Mesendoderm (in vitro differentiated cells): ENCODE data around the gene SRC.

Source experiments
- DNase-seq: peaks from one replicate; pipeline ENCODE4 v3.0.0; 2013
- H2AK5ac ChIP-seq: 2 replicates; pipeline ENCODE4 v1.6.1; 2013; ENCODE audit warnings: low read length, inconsistent platforms
- H2BK120ac ChIP-seq: 2 replicates; pipeline ENCODE4 v1.6.1; 2013; ENCODE audit warnings: low read depth, mild to moderate bottlenecking, low read length, moderate library complexity, mixed read lengths
- H2BK15ac ChIP-seq: replicated peaks from 2 replicates; pipeline ENCODE4 v1.6.1; 2013; ENCODE audit warnings: low read depth, mild to moderate bottlenecking, moderate library complexity
- H2BK5ac ChIP-seq: 2 replicates; pipeline ENCODE4 v1.6.1; 2013; ENCODE audit warnings: low read length, inconsistent platforms
- H3K18ac ChIP-seq: 2 replicates; pipeline ENCODE4 v1.6.1; 2013; ENCODE audit warnings: mild to moderate bottlenecking, low read length, mixed read lengths
- H3K23ac ChIP-seq: one replicate; pipeline ENCODE4 v1.6.1; 2013; ENCODE audit warnings: low read length
- H3K27ac ChIP-seq: 2 replicates; pipeline ENCODE4 v1.5.1; 2013; ENCODE audit warnings: low read depth, mild to moderate bottlenecking, inconsistent platforms, low read length, moderate library complexity
- H3K27me3 ChIP-seq: 2 replicates; pipeline ENCODE4 v1.6.1; 2013; ENCODE audit warnings: low read length, control low read depth, mild to moderate bottlenecking, inconsistent platforms; ENCODE audit not compliant: insufficient read depth, poor library complexity
- H3K36me3 ChIP-seq: 2 replicates; pipeline ENCODE4 v1.6.1; 2013; ENCODE audit warnings: low read length, inconsistent platforms; ENCODE audit not compliant: control insufficient read depth, insufficient read depth
- H3K4ac ChIP-seq: one replicate; pipeline ENCODE4 v1.6.1; 2013; ENCODE audit warnings: low read depth, mild to moderate bottlenecking, low read length, moderate library complexity
- H3K4me1 ChIP-seq: 2 replicates; pipeline ENCODE4 v1.6.1; 2013; ENCODE audit warnings: low read depth, low read length, inconsistent platforms; ENCODE audit not compliant: control insufficient read depth
- H3K4me2 ChIP-seq: 2 replicates; pipeline ENCODE4 v1.6.1; 2013; ENCODE audit warnings: low read length
- H3K4me3 ChIP-seq: 2 replicates; pipeline ENCODE4 v1.5.1; 2013; ENCODE audit warnings: mild to moderate bottlenecking, low read length
- H3K56ac ChIP-seq: one replicate; pipeline ENCODE4 v1.6.1; 2013; ENCODE audit warnings: low read length
- H3K79me1 ChIP-seq: 2 replicates; pipeline ENCODE4 v1.6.1; 2013; ENCODE audit warnings: low read length, inconsistent platforms
- H3K79me2 ChIP-seq: 2 replicates; pipeline ENCODE4 v1.6.1; 2013; ENCODE audit warnings: mild to moderate bottlenecking, low read length; ENCODE audit not compliant: control insufficient read depth, insufficient read depth
- H3K9ac ChIP-seq: 2 replicates; pipeline ENCODE4 v1.6.1; 2013; ENCODE audit warnings: low read length, inconsistent platforms
- H4K5ac ChIP-seq: one replicate; pipeline ENCODE4 v1.6.1; 2013; ENCODE audit warnings: low read length
- H4K8ac ChIP-seq: one replicate; pipeline ENCODE4 v1.6.1; 2013; ENCODE audit warnings: low read depth, mild to moderate bottlenecking, control low read depth, low read length, moderate library complexity
- WGBS: extraction: QIAGEN DNeasy Blood & Tissue Kit; methylation state at CpG from one replicate; pipeline ENCODE4 v1.1.7; 2013; ENCODE audit warnings: low lambda C conversion rate, missing lambda C conversion rate; ENCODE audit not compliant: insufficient coverage; ENCODE audit errors: extremely low coverage; 5-methylcytosine and 5-hydroxymethylcytosine counted together

The SRC gene

DNA sequence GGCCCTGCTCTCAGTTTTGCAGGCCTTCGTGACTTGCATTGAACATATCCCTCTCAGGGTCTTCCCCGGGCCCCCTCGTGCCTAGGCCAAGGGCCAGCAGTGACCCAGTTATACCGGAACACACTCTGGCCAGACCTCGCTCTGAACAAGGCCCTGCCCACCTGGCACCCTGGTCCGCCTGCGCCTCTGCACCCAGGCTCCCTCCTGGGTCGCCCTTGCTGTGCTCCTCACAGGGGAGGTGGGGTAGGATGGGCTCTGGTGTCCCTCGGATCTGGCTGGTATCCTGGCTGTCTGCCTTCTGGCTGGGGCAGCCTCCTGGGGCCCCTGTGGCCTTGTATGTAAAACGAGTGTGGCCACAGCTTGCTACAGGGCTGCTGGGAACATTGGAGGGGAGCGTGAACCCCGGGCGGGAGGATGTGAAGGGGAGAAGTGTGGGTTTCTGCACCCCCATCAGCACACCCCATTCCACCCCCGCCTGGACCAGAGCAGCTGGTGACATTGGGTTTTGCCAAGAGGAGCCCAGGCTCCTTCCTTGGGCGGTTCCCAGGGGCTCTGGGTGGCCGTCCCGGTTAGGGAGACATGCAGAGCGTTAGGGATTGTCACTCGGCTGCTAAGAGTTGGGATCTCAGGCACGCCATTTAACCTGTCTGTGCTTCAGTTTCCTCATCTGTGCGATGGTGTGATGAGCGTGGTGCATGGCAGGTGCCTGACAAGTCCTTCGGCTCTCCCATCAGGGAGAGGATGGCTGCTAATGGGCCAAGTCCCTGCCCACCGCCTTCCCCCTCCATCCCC lies 17.5 kb downstream of the SRC start:
- no peaks in the 10 kb centered on the region for H3K4me1 ChIP-seq
- H3K4me3 ChIP-seq = no peak overlapping the region
- H3K79me1 ChIP-seq = peaks cover 31% of the 10 kb centered on the region
- no peak overlapping the region for H3K4ac ChIP-seq
- no peak overlapping the region for H2BK120ac ChIP-seq
- H3K23ac ChIP-seq = no peak overlapping the region
- no peak overlapping the region for H2BK5ac ChIP-seq
- H3K56ac ChIP-seq = no peak overlapping the region
- no peak overlapping the region for H3K9ac ChIP-seq
- H3K27ac ChIP-seq = no peak overlapping the region
- no peak overlapping the region for H3K18ac ChIP-seq
- no peak overlapping the region for H4K5ac ChIP-seq
- no peaks in the 10 kb centered on the region for H3K27me3 ChIP-seq
- no peak for DNase-seq
- H2AK5ac ChIP-seq = no peak overlapping the region
- peaks cover 28% of the 10 kb centered on the region for H3K79me2 ChIP-seq
- WGBS = no CpG with 5 or more reads among the region's 24 CpGs
- no peak overlapping the region for H4K8ac ChIP-seq
- H3K4me2 ChIP-seq = no peak overlapping the region
- H3K36me3 ChIP-seq = peaks cover 8% of the 10 kb centered on the region
- H2BK15ac ChIP-seq = no peak overlapping the region

DNA sequence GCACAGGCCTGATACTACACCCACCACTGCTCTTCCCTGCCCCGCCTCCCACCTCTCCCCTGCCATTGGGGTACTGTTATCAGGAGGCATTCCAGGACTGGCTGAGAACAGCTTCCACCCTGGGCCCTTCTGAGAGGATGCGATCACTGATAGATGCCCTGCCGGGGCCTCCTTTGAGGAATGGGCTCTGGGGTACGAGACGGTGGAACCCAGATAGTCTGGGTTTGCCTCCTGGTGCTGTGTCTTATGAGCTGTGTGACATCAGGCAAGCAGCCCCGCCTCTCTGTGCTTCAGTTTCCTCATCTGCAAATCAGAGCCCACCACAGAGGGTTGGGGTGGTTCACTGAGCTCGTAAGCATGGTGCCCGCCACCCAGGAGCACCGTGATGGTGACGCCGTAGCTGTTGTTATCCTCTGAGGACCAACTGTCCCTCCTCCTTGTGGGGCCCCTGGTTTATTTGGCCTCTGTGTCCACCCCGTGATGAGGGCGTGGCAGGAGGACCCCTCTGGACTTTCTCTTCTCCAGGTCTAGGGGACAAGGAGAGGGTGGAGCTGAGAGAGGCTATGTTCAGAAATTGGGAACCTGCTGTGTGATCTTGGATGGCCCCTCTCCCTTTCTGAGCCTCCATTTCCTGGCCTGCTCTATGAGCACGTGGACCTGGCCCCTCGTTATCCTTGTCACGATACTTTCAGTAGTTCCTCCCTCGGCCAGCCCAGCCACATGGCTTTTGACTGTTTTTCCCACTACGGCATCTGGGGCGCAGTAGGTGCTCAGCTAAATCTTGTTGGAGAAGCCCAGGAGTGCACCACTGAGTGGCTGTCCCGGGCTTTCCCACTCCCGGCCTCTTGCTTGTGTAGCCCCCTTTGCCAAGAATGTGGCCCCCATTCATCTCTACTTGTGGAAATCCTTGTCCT lies 18.3 kb downstream of the SRC start:
- Histone ChIP-seq H3K27me3 (no peaks in the 10 kb centered on the region), H2AK5ac (no peak overlapping the region), H3K4me3 (no peak overlapping the region), H2BK120ac (no peak overlapping the region), H3K56ac (no peak overlapping the region), H3K18ac (no peak overlapping the region), H3K9ac (no peak overlapping the region), H4K8ac (no peak overlapping the region), H3K4me2 (no peak overlapping the region), H2BK15ac (no peak overlapping the region), H4K5ac (no peak overlapping the region), H2BK5ac (no peak overlapping the region), H3K4me1 (no peaks in the 10 kb centered on the region), H3K36me3 (peaks cover 8% of the 10 kb centered on the region), H3K23ac (no peak overlapping the region), H3K4ac (no peak overlapping the region), H3K27ac (no peak overlapping the region), H3K79me1 (peaks cover 24% of the 10 kb centered on the region), H3K79me2 (peaks cover 21% of the 10 kb centered on the region)
- WGBS = no CpG with 5 or more reads among the region's 21 CpGs
- no peak for DNase-seq

DNA sequence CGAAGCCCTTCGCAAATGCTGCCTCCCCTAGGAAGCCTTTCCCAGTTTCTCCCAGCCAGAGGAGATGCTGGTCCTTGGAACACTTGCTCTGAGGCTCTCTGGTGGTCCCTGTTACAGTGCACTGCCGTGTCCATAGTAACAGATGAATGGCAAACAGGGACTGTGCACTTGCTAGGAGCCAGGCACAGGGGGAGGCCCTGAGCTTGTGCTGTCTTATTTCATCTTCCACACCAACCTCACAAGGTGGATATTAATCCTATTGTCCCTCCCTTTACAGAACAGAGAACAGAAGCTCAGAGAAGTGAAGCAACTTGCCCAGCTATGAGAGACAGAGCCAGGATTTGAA lies 19.0 kb downstream of the SRC start:
- no peak overlapping the region for H4K8ac ChIP-seq
- peaks cover 17% of the 10 kb centered on the region for H3K79me2 ChIP-seq
- H2AK5ac ChIP-seq = no peak overlapping the region
- H3K9ac ChIP-seq = no peak overlapping the region
- H3K27ac ChIP-seq = no peak overlapping the region
- H3K4me1 ChIP-seq = no peaks in the 10 kb centered on the region
- H2BK120ac ChIP-seq = no peak overlapping the region
- H4K5ac ChIP-seq = no peak overlapping the region
- DNase-seq = peak; percentile 47
- no peak overlapping the region for H3K18ac ChIP-seq
- no peak overlapping the region for H3K4ac ChIP-seq
- peaks cover 8% of the 10 kb centered on the region for H3K36me3 ChIP-seq
- H2BK15ac ChIP-seq = no peak overlapping the region
- peaks cover 20% of the 10 kb centered on the region for H3K79me1 ChIP-seq
- no peak overlapping the region for H3K4me2 ChIP-seq
- no peak overlapping the region for H2BK5ac ChIP-seq
- no CpG with 5 or more reads among the region's 3 CpGs for WGBS
- no peak overlapping the region for H3K56ac ChIP-seq
- no peak overlapping the region for H3K23ac ChIP-seq
- no peak overlapping the region for H3K4me3 ChIP-seq
- no peaks in the 10 kb centered on the region for H3K27me3 ChIP-seq

DNA sequence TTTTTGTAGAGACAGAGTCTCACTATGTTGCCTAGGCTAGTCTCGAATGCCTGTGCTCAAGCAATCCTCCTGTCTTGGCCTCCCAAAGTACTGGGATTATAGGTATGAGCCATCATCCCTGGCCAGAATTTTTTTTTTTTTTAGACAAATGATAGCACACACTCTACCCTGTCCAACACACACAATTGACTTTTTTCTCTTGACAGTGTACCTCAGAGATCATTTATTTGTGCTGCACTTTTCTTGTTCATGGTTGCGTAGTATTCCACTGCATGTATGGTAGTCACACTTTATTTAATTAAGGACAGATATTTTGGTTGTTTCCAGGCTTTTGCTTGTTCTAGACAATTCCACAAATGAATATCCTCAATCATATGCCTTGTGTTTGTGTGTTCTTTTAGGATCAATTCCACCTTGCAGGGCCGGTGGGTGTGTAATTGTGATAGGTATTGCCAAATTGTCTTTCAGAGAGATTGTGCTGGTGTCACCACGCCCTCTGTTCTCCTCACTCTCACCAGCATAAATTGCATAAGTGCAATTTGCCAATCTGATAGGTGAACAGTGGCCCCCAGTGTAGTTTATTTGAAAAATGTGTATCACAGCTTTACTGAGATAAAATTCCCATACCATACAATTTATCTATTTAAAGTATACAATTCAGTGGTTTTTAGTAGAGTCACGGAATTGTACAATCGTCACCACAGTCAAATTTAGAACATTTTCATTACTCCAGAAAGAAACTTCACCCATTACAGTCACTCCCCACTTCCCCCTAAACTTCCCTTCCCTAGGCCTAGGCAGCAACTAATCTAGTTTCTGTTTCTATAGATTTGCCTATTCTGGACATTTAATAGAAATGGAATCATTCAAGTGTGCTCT lies 20.1 kb downstream of the SRC start:
- Histone ChIP-seq H4K5ac (no peak overlapping the region), H3K23ac (no peak overlapping the region), H3K4me1 (no peaks in the 10 kb centered on the region), H3K18ac (no peak overlapping the region), H3K56ac (no peak overlapping the region), H3K79me1 (peaks cover 14% of the 10 kb centered on the region), H3K4me3 (no peak overlapping the region), H3K9ac (no peak overlapping the region), H2BK120ac (no peak overlapping the region), H2BK5ac (no peak overlapping the region), H3K27me3 (no peaks in the 10 kb centered on the region), H3K36me3 (peaks cover 8% of the 10 kb centered on the region), H2AK5ac (no peak overlapping the region), H3K27ac (no peak overlapping the region), H3K79me2 (peaks cover 12% of the 10 kb centered on the region), H3K4me2 (no peak overlapping the region), H2BK15ac (no peak overlapping the region), H3K4ac (no peak overlapping the region), H4K8ac (no peak overlapping the region)
- no peak for DNase-seq
- WGBS = no CpG with 5 or more reads among the region's 6 CpGs

DNA sequence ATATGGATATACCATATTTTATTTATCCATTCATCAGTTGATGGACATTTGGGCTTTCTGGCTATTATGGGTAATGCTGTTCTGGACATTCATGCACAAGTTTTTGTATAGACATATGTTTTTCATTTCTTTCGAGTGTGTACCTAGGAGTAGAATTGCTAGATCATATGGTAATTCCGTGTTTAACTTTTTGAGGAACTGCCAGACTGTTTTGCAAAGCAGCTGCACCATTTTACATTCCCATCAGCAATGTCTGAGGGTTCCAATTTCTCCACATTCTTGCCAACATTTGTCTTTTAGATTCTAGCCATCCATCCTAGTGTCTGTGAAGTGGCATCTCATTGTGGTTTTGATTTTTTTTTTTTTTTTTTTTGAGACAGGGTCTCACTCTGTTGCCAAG lies 20.8 kb downstream of the SRC start:
- H2BK5ac ChIP-seq = no peak overlapping the region
- H3K27me3 ChIP-seq = no peaks in the 10 kb centered on the region
- no peak overlapping the region for H3K56ac ChIP-seq
- H3K36me3 ChIP-seq = peaks cover 8% of the 10 kb centered on the region
- no CpG with 5 or more reads among the region's 2 CpGs for WGBS
- no peak overlapping the region for H3K4ac ChIP-seq
- H3K18ac ChIP-seq = no peak overlapping the region
- no peak overlapping the region for H2BK15ac ChIP-seq
- no peak overlapping the region for H3K27ac ChIP-seq
- no peak overlapping the region for H2AK5ac ChIP-seq
- H3K79me1 ChIP-seq = peaks cover 11% of the 10 kb centered on the region
- no peak for DNase-seq
- peaks cover 6% of the 10 kb centered on the region for H3K79me2 ChIP-seq
- H4K8ac ChIP-seq = no peak overlapping the region
- H3K4me3 ChIP-seq = no peak overlapping the region
- H3K23ac ChIP-seq = no peak overlapping the region
- H3K4me1 ChIP-seq = no peaks in the 10 kb centered on the region
- no peak overlapping the region for H3K9ac ChIP-seq
- H4K5ac ChIP-seq = no peak overlapping the region
- no peak overlapping the region for H2BK120ac ChIP-seq
- H3K4me2 ChIP-seq = no peak overlapping the region
